Naive thymus-derived CD4-positive, alpha-beta T cell (primary cell): Measurements from ENCODE around the gene MAK. TPM values are rescaled to one million over a fixed set of nuclear protein-coding genes. Genes with fewer than 3 reads are reported as not detected.
A peak's percentile ranks its signal among the peaks of the same experiment; 100 is the strongest.

ENCODE experiments used
- ATAC-seq: fragments of 150-1000 bp; cut with Tn5 transposase; 2 replicates; pipeline ENCODE4 v1.10.0; 2021; ENCODE audit warnings: mild to moderate bottlenecking, moderate library complexity
- CTCF ChIA-PET: fragments of 350-600 bp; sonication (Branson Sonifier 250); formaldehyde crosslinking; loops from one replicate; lab custom pipeline; 2021; ENCODE audit warnings: antibody characterized with exemption; lab: Charles Lee
- POLR2A ChIA-PET: fragments of 350-600 bp; sonication (Branson Sonifier 250); formaldehyde crosslinking; loops from one replicate; lab custom pipeline; 2021; ENCODE audit warnings: antibody characterized with exemption, inconsistent platforms; lab: Charles Lee
- DNase-seq, 9 donors: peaks; one replicate each; pipeline versions ENCODE4 v3.0.0 to v3.0.0-alpha.2; 2020 to 2022; ENCODE audit warnings: mixed read lengths in 1 of 9
- H3K27ac ChIP-seq: one replicate; pipeline ENCODE4 v1.7.0; 2013; ENCODE audit warnings: mild to moderate bottlenecking, low read depth, low read length, moderate library complexity
- H3K27me3 ChIP-seq, 2 donors: one replicate each; pipeline ENCODE4 v1.7.0; 2013; ENCODE audit warnings: low read length in 2 of 2, mild to moderate bottlenecking in 2 of 2, moderate library complexity in 2 of 2; ENCODE audit not compliant: control insufficient read depth in 2 of 2, insufficient read depth in 2 of 2
- H3K36me3 ChIP-seq, 3 experiments: 1 replicate in 2 of 3; 2 replicates in 1 of 3; pipeline ENCODE4 v1.7.0; 2013; ENCODE audit warnings: low read length in 3 of 3, mild to moderate bottlenecking in 3 of 3, moderate library complexity in 1 of 3; ENCODE audit not compliant: insufficient read depth in 3 of 3, control insufficient read depth in 2 of 3
- H3K4me1 ChIP-seq, 2 donors: one replicate each; pipeline ENCODE4 v1.7.0; 2013; ENCODE audit warnings: low read length in 2 of 2, mild to moderate bottlenecking in 2 of 2, moderate library complexity in 1 of 2; ENCODE audit not compliant: control insufficient read depth in 2 of 2, insufficient read depth in 2 of 2
- H3K4me3 ChIP-seq: 2 replicates; pipeline ENCODE4 v1.7.0; 2013; ENCODE audit warnings: mild to moderate bottlenecking, low read length
- H3K9me3 ChIP-seq, 3 experiments: 1 replicate in 2 of 3; 2 replicates in 1 of 3; pipeline ENCODE4 v1.7.0; 2013; ENCODE audit warnings: low read length in 3 of 3; ENCODE audit not compliant: control insufficient read depth in 2 of 3
- H3K27ac Mint-ChIP-seq, 9 donors: one replicate each; pipeline ENCODE4 v1.8.0; 2020 to 2022; ENCODE audit warnings: mixed read lengths in 9 of 9, mild to moderate bottlenecking in 8 of 9, moderate library complexity in 5 of 9, inconsistent platforms in 2 of 9
- H3K27me3 Mint-ChIP-seq, 5 donors: one replicate each; pipeline ENCODE4 v1.8.0; 2021 to 2022; ENCODE audit warnings: mixed read lengths in 5 of 5, mild to moderate bottlenecking in 1 of 5
- H3K36me3 Mint-ChIP-seq, 5 donors: one replicate each; pipeline ENCODE4 v1.8.0; 2020 to 2022; ENCODE audit warnings: mixed read lengths in 5 of 5, mild to moderate bottlenecking in 3 of 5, inconsistent platforms in 1 of 5
- H3K4me1 Mint-ChIP-seq, 7 donors: one replicate each; pipeline ENCODE4 v1.8.0; 2020 to 2022; ENCODE audit warnings: mixed read lengths in 7 of 7, mild to moderate bottlenecking in 3 of 7, inconsistent platforms in 1 of 7
- H3K4me3 Mint-ChIP-seq, 10 donors: one replicate each; pipeline ENCODE4 v1.8.0; 2020 to 2022; ENCODE audit warnings: mild to moderate bottlenecking in 10 of 10, mixed read lengths in 10 of 10, moderate library complexity in 6 of 10, inconsistent platforms in 2 of 10
- H3K9me3 Mint-ChIP-seq, 11 donors: one replicate each; pipeline ENCODE4 v1.8.0; 2020 to 2022; ENCODE audit warnings: mixed read lengths in 11 of 11, mild to moderate bottlenecking in 4 of 11, inconsistent platforms in 1 of 11, moderate library complexity in 1 of 11
- intact Hi-C, 2 donors: fragments of 100-400 bp; cut with micrococcal nuclease; formaldehyde crosslinking; loops; one replicate each; pipeline ENCODE4 v1.15.1; 2023
- polyA plus RNA-seq, 2 donors: library from polyadenylated mRNA; unstranded; fragments of 300-500 nt; fragmentation: Illumina TruSeq; gene quantifications; one replicate each; pipeline ENCODE4 v1.2.3, GENCODE V29; 2021
- total RNA-seq, 6 experiments: library from RNA in 5 of 6; stranded (reverse) in 5 of 6; gene quantifications; 1 replicate in 5 of 6; 2 replicates in 1 of 6; pipeline ENCODE4 v1.2.3 and lab custom pipeline; 2021 to 2026

MAK gene
- total and polyA plus RNA-seq, 7 experiments from 2014 or later: 0.07 to 0.42 (median 0.34) TPM; not detected in 4

DNA sequence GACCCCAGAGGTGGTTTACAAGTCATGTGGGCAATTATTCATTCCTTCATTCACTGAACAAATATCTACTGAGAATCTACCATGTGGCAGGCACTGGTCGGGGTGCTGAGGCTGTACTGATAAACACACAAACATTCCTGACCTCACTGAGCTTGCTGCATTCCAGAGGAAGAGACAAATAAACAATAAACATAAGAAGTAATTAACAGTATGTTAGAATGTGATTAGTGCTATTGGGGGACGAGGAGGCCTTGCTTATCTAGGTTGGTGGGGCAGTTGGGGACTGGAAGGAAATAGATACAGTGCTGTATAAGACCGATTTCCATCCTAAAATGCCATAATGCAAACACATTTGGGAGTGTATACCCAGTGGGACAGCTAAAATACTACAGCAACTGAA lies 44.1 kb downstream of the MAK start:
- DNase-seq (no peak), ATAC-seq (no peak)
- Histone ChIP-seq H3K27ac (no peak overlapping the region), H3K4me1 (no peaks in the 10 kb centered on the region), H3K27me3 (no peaks in the 10 kb centered on the region), H3K9me3 (no peaks in the 10 kb centered on the region), H3K36me3 (no peaks in the 10 kb centered on the region), H3K4me3 (no peak overlapping the region)
- Mint-ChIP-seq H3K4me3 (no peak overlapping the region), H3K36me3 (peaks cover 0 to 27% (median 11%) of the 10 kb centered on the region in 5 donors), H3K27ac (no peak overlapping the region), H3K4me1 (peaks cover 0 to 2% (median 0%) of the 10 kb centered on the region in 7 donors), H3K9me3 (no peaks in the 10 kb centered on the region), H3K27me3 (no peaks in the 10 kb centered on the region)
- CTCF ChIA-PET: no interaction called here
- POLR2A ChIA-PET: no interaction called here
- intact Hi-C loops: no loop called here

DNA sequence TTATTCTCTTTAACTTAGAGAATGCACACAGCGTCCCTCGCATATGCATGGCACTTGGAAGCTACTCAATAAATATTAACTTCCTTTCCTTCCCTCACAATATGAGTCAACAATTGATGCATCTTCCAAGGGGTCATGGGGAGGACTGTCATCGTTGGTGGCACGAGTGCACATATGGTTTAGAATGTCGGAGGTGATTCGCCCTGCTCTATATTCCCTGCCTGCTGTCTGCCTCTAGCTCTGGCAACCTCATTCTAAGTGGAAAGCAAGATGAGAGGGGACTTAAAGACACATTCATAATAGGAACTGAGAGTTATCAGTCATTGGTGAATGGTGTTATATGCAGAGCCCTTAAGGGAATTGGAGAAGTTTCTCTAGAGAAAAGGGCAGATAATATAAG lies 44.6 kb downstream of the MAK start:
- Mint-ChIP-seq H3K9me3 (no peaks in the 10 kb centered on the region), H3K4me1 (peaks cover 0 to 2% (median 0%) of the 10 kb centered on the region in 7 donors), H3K36me3 (peaks cover 0 to 32% (median 15%) of the 10 kb centered on the region in 5 donors), H3K4me3 (no peak overlapping the region), H3K27ac (no peak overlapping the region), H3K27me3 (no peaks in the 10 kb centered on the region)
- Histone ChIP-seq H3K27me3 (no peaks in the 10 kb centered on the region), H3K27ac (no peak overlapping the region), H3K9me3 (no peaks in the 10 kb centered on the region), H3K4me3 (no peak overlapping the region), H3K4me1 (no peaks in the 10 kb centered on the region), H3K36me3 (no peaks in the 10 kb centered on the region)
- intact Hi-C loops: no loop called here
- POLR2A ChIA-PET: no interaction called here
- ATAC-seq (no peak), DNase-seq (no peak)
- CTCF ChIA-PET: no interaction called here

- H3K4me1 ChIP-seq: no peaks in the 10 kb centered on the region
- H3K27me3 ChIP-seq: no peaks in the 10 kb centered on the region
- no peaks in the 10 kb centered on the region for H3K36me3 ChIP-seq
- Mint-ChIP-seq H3K9me3 (no peaks in the 10 kb centered on the region), H3K4me3 (no peak overlapping the region), H3K4me1 (peaks cover 0 to 2% (median 0%) of the 10 kb centered on the region in 7 donors), H3K27me3 (no peaks in the 10 kb centered on the region), H3K36me3 (peaks cover 0 to 33% (median 15%) of the 10 kb centered on the region in 5 donors), H3K27ac (no peak overlapping the region)
- no peak for ATAC-seq
- H3K27ac ChIP-seq: no peak overlapping the region
- H3K4me3 ChIP-seq: no peak overlapping the region
- no peaks in the 10 kb centered on the region for H3K9me3 ChIP-seq
- ChIA-PET CTCF (no interaction called here), POLR2A (no interaction called here)
- DNase-seq: no peak
- intact Hi-C loops: no loop called here
Measured at GRCh38 chr6:10793035-10793434, 45.3 kb downstream of the MAK start.

- H3K9me3 ChIP-seq: no peaks in the 10 kb centered on the region
- H3K4me3 Mint-ChIP-seq: no peak overlapping the region
- H3K27ac Mint-ChIP-seq: no peak overlapping the region
- ChIA-PET POLR2A (interaction anchor here (0.5 kb wide), 1 partner anchor 28 kb away, joined by 3 read pairs; no protein-coding TSS in a partner anchor), CTCF (interaction anchor here (1.1 kb wide), 1 partner anchor 9 kb away, joined by 3 read pairs; no protein-coding TSS in a partner anchor)
- peaks cover 0 to 2% (median 0%) of the 10 kb centered on the region in 7 donors for H3K4me1 Mint-ChIP-seq
- no peaks in the 10 kb centered on the region for H3K27me3 Mint-ChIP-seq
- no peaks in the 10 kb centered on the region for H3K27me3 ChIP-seq
- no peaks in the 10 kb centered on the region for H3K9me3 Mint-ChIP-seq
- no peak for ATAC-seq
- no peaks in the 10 kb centered on the region for H3K36me3 ChIP-seq
- no peak for DNase-seq
- H3K27ac ChIP-seq: no peak overlapping the region
- H3K4me1 ChIP-seq: no peaks in the 10 kb centered on the region
- no peak overlapping the region for H3K4me3 ChIP-seq
- H3K36me3 Mint-ChIP-seq: peaks cover 0 to 35% (median 15%) of the 10 kb centered on the region in 5 donors
- intact Hi-C loops: no loop called here
Measured at GRCh38 chr6:10792101-10792500, 46.2 kb downstream of the MAK start.

DNA sequence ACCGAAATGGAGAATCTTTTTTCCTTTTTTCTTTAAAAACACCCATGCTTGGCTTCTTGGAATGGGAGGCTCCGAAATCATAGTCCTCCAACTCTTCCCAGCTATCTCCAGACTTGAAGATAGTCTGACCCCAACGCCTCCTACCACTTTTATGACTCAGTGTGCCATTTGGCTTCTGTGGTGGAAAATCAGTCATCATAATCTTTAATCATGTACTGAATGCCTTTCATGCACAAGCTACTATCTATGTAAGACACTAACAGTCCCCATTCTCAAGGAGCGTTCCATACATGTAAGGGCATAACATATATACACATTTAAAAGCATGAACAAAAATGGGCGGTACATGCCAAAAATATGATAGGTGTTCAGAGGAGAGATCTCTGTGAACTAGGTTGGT lies 46.7 kb downstream of the MAK start:
- Histone ChIP-seq H3K9me3 (no peaks in the 10 kb centered on the region), H3K27me3 (no peaks in the 10 kb centered on the region), H3K4me1 (no peaks in the 10 kb centered on the region), H3K4me3 (no peak overlapping the region), H3K36me3 (no peaks in the 10 kb centered on the region), H3K27ac (no peak overlapping the region)
- POLR2A ChIA-PET: no interaction called here
- no peaks in the 10 kb centered on the region for H3K9me3 Mint-ChIP-seq
- H3K27me3 Mint-ChIP-seq: no peaks in the 10 kb centered on the region
- intact Hi-C loops: no loop called here
- H3K4me3 Mint-ChIP-seq: no peak overlapping the region
- CTCF ChIA-PET: interaction anchor here (0.6 to 1.1 kb wide), 2 partner anchors 9 to 213 kb away, joined by 3 read pairs; no protein-coding TSS in a partner anchor
- peaks cover 0 to 2% (median 0%) of the 10 kb centered on the region in 7 donors for H3K4me1 Mint-ChIP-seq
- H3K36me3 Mint-ChIP-seq: peaks cover 0 to 38% (median 15%) of the 10 kb centered on the region in 5 donors
- no peak for DNase-seq
- peak overlapping the region in 1 of 9 donors; percentile 44 for H3K27ac Mint-ChIP-seq
- ATAC-seq: no peak

GRCh38 chr6:10779076-10779475 lies 59.3 kb downstream of the MAK start:
- Mint-ChIP-seq H3K27me3 (no peaks in the 10 kb centered on the region), H3K36me3 (peaks cover 8 to 44% (median 22%) of the 10 kb centered on the region in 5 donors), H3K4me1 (peaks cover 0 to 13% (median 11%) of the 10 kb centered on the region in 7 donors), H3K27ac (no peak overlapping the region), H3K4me3 (no peak overlapping the region), H3K9me3 (no peaks in the 10 kb centered on the region)
- Histone ChIP-seq H3K9me3 (no peaks in the 10 kb centered on the region), H3K4me1 (no peaks in the 10 kb centered on the region), H3K27me3 (no peaks in the 10 kb centered on the region), H3K4me3 (no peak overlapping the region), H3K27ac (no peak overlapping the region), H3K36me3 (peaks cover 0 to 12% (median 0%) of the 10 kb centered on the region in 3 experiments)
- intact Hi-C loops: no loop called here
- ChIA-PET POLR2A (no interaction called here), CTCF (interaction anchor here (1.3 kb wide), 1 partner anchor 22 kb away, joined by 3 read pairs; no protein-coding TSS in a partner anchor)
- no peak for DNase-seq
- no peak for ATAC-seq

- Histone ChIP-seq H3K9me3 (no peaks in the 10 kb centered on the region), H3K4me1 (no peaks in the 10 kb centered on the region), H3K27ac (no peak overlapping the region), H3K27me3 (no peaks in the 10 kb centered on the region), H3K4me3 (no peak overlapping the region), H3K36me3 (peaks cover 0 to 12% (median 0%) of the 10 kb centered on the region in 3 experiments)
- Mint-ChIP-seq H3K9me3 (no peaks in the 10 kb centered on the region), H3K27me3 (no peaks in the 10 kb centered on the region), H3K36me3 (peaks cover 5 to 39% (median 19%) of the 10 kb centered on the region in 5 donors), H3K4me1 (peaks cover 0 to 13% (median 11%) of the 10 kb centered on the region in 7 donors), H3K4me3 (no peak overlapping the region), H3K27ac (peak overlapping the region in 2 of 9 donors; percentile 7 to 48)
- intact Hi-C loops: no loop called here
- POLR2A ChIA-PET: no interaction called here
- CTCF ChIA-PET: no interaction called here
- DNase-seq (no peak), ATAC-seq (no peak)
Measured at GRCh38 chr6:10778230-10778629, 60.1 kb downstream of the MAK start.
